Suprapubic skin (tissue), 4 donors: ENCODE data around the gene GNB1. TPM values are rescaled to one million over a fixed set of nuclear protein-coding genes. Genes with fewer than 3 reads are reported as not detected.
"Not testable (repeated sequence)": the region's sequence is repeated elsewhere in the genome, so short reads cannot be mapped to it uniquely, and the experiment has no call there.

Source experiments
- DNase-seq, 2 donors: peaks; one replicate each; pipeline ENCODE4 v3.0.0-alpha.2; 2019; ENCODE audit warnings: low spot score in 2 of 2
- H3K27ac ChIP-seq: fragments of 200-600 bp; sonication (generic); one replicate; pipeline ENCODE4 v1.5.1; 2019
- H3K27me3 ChIP-seq: fragments of 200-600 bp; sonication (generic); one replicate; pipeline ENCODE4 v1.5.1; 2019
- H3K36me3 ChIP-seq: fragments of 200-600 bp; sonication (generic); one replicate; pipeline ENCODE4 v1.5.1; 2019
- H3K4me1 ChIP-seq: fragments of 200-600 bp; sonication (generic); one replicate; pipeline ENCODE4 v1.5.1; 2019
- H3K4me3 ChIP-seq: fragments of 200-600 bp; sonication (generic); one replicate; pipeline ENCODE4 v1.5.1; 2019; ENCODE audit warnings: mild to moderate bottlenecking
- H3K9me3 ChIP-seq: fragments of 200-600 bp; sonication (generic); one replicate; pipeline ENCODE4 v1.5.1; 2019
- EP300 ChIP-seq: sonication (generic); formaldehyde crosslinking; IDR thresholded peaks from one replicate; pipeline ENCODE4 v1.6.1; 2017; ENCODE audit warnings: antibody characterized with exemption
- POLR2A ChIP-seq, 2 donors: fragments of 450-650 bp; IDR thresholded peaks; one replicate each; pipeline ENCODE4 v1.6.1; 2017; ENCODE audit warnings: antibody characterized with exemption in 2 of 2, mild to moderate bottlenecking in 2 of 2, moderate library complexity in 2 of 2
- POLR2AphosphoS5 ChIP-seq, 3 donors: sonication (generic); formaldehyde crosslinking; IDR thresholded peaks; one replicate each; pipeline ENCODE4 v1.6.1; 2017; ENCODE audit warnings: antibody characterized with exemption in 3 of 3
- WGBS: methylation state at CpG from one replicate; pipeline ENCODE4 v1.1.5; 2018; 5-methylcytosine and 5-hydroxymethylcytosine counted together
- total RNA-seq, 4 donors: library from RNA; depleted of rRNA; stranded (reverse); fragments of >200 nt; gene quantifications; one replicate each; pipeline ENCODE4 v1.1.0, GENCODE V29; 2016
- TF ChIP-seq, protein P1 (sequence below), 2 donors: fragments of 200-600 bp in 1 of 2; fragments of 450-650 bp in 1 of 2; sonication (generic) in 1 of 2; IDR thresholded peaks; one replicate each; pipeline ENCODE4 v1.5.1; 2016 to 2019; ENCODE audit warnings: antibody characterized with exemption in 2 of 2, mild to moderate bottlenecking in 1 of 2, moderate library complexity in 1 of 2

GNB1 gene
- total RNA-seq, 4 donors from 2014 or later: 121 to 159 (median 153) TPM

DNA sequence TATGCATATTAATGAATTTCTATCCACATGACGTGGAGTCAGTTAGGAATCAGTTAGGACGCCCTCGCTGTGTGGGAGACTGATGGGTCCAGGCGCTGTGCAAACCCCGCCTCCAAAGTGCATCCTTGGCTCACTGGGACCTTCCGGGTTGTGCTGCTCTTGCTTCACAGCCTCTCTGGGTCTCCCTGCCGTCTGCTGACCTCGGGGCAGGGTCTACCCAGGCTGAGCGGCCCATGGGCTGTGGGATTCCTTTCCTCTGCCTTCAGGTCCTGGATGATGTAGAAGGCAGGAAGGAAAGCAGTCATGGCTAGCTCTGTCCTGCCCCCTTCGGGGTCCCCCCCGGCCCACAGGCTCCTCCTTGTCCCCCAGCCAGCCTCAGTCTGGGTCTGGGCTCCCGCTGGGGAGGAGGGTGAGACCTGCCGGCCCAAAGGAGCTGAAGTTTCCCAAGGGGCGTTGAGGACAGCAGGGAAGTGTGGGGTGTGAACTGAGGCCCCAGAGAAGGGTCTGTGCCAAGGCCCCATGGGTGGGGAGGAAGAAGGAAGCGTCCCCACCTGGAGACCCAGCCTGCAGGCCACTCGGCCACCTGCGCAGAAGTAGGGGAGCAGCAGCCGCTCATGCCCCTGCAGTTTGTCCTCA is 142.1 kb downstream of the GNB1 start:
- Histone ChIP-seq H3K27ac (no peak overlapping the region), H3K27me3 (no peaks in the 10 kb centered on the region), H3K4me1 (no peaks in the 10 kb centered on the region), H3K9me3 (no peaks in the 10 kb centered on the region), H3K36me3 (peaks cover 18% of the 10 kb centered on the region), H3K4me3 (no peak overlapping the region)
- DNase-seq: no peak
- WGBS: 69% methylated on average over 10 of the region's 18 CpGs
- TF ChIP-seq POLR2A (IDR thresholded peaks at IDR 0.05) (no peak), POLR2AphosphoS5 (IDR thresholded peaks at IDR 0.05) (no peak), EP300 (no peak)

DNA sequence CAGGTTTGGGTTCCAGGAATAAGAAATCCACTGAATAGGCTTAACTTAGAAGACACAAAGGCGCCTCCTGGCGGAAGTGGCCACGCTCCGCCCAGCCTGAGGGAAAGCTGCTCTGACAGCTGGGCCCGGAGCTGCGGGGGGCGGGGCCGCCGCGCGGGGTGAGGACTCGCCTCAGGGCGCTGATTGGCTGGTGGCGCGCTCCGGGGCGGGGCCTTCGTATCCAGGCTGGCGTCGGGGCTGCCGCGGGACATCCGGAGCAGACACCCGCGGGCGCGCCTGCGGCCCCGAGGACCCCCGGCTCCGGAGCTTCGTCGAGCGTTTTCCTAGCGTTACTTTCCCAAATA is 144.3 kb downstream of the GNB1 start:
- not testable (repeated sequence) for H3K9me3 ChIP-seq, DNase-seq, H3K36me3 ChIP-seq, H3K4me1 ChIP-seq, H3K27me3 ChIP-seq
- H3K27ac ChIP-seq: peak overlapping the region; percentile 92
- no CpG with 5 or more reads among the region's 35 CpGs for WGBS
- H3K4me3 ChIP-seq: peak overlapping the region; percentile 47

DNA sequence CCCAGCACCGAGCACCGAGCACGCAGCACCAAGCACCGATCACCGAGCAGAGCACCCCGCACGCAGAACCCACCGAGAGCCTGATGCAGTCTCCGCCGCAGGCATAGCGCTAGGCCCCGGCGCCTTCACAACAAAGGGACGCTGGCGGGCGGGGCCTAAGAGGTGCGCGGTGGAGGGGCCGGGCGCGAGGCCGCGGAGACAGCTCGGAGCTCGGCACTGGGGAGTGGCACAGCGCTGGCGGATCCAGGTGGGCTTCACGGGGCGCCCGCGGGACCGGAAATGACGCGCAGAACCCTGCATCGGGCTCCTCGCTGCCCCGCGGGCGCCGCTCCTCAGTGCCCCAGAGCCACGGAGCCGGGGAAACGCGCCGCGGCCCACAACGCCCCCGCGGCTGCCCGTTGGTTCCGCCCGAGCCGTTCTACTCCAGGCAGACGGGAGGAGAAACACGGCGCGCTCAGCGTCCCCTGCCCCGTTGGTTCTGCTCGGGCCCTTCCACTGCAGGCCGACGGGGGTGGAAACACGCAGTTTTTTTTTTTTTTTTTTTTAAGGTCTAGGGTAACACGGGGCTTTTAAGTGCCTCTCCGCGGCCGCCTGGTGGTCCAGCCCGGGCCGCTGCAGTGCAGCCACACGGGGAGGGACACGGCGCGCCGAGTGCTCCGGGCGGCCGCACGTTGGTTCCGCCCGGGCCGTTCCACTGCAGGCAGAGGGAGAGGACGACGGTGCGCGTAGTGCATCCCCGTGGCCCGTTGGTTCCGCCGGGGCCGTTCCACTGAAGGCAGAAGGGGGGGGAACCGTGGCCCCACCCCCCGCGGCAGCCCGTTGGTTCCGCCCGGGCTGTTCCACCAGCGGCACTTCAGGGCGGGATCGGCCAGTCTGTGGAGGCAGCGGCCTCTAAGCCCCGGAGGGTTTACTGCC is 145.0 kb downstream of the GNB1 start:
- not testable (repeated sequence) for H3K9me3 ChIP-seq, H3K27me3 ChIP-seq, H3K36me3 ChIP-seq, H3K4me1 ChIP-seq
- peak overlapping the region; percentile 47 for H3K4me3 ChIP-seq
- WGBS: 0% methylated on average over 18 of the region's 101 CpGs
- H3K27ac ChIP-seq: peak overlapping the region; percentile 92
- peak; percentile 70 to 93 for DNase-seq
- TF ChIP-seq, protein P1, sequence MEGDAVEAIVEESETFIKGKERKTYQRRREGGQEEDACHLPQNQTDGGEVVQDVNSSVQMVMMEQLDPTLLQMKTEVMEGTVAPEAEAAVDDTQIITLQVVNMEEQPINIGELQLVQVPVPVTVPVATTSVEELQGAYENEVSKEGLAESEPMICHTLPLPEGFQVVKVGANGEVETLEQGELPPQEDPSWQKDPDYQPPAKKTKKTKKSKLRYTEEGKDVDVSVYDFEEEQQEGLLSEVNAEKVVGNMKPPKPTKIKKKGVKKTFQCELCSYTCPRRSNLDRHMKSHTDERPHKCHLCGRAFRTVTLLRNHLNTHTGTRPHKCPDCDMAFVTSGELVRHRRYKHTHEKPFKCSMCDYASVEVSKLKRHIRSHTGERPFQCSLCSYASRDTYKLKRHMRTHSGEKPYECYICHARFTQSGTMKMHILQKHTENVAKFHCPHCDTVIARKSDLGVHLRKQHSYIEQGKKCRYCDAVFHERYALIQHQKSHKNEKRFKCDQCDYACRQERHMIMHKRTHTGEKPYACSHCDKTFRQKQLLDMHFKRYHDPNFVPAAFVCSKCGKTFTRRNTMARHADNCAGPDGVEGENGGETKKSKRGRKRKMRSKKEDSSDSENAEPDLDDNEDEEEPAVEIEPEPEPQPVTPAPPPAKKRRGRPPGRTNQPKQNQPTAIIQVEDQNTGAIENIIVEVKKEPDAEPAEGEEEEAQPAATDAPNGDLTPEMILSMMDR (IDR thresholded peaks at IDR 0.05): peak in 1 of 2 donors; percentile 19
- TF ChIP-seq POLR2AphosphoS5 (IDR thresholded peaks at IDR 0.05) (peak; percentile 56 to 98 (median 77)), POLR2A (IDR thresholded peaks at IDR 0.05) (peak in 1 of 2 donors; percentile 30)

- H3K9me3 ChIP-seq, H3K27me3 ChIP-seq, H3K27ac ChIP-seq, H3K4me3 ChIP-seq, H3K4me1 ChIP-seq, H3K36me3 ChIP-seq: not testable (repeated sequence)
- DNase-seq: peak in 1 of 2 donors; percentile 49
- WGBS: 83% methylated on average over 11 of the region's 11 CpGs
Measured at GRCh38 chr1:1742529-1742928, 148.4 kb downstream of the GNB1 start.

- Histone ChIP-seq H3K36me3 (peaks cover 18% of the 10 kb centered on the region), H3K27ac (peak overlapping the region; percentile 34)
- H3K4me3 ChIP-seq, H3K9me3 ChIP-seq, H3K4me1 ChIP-seq, H3K27me3 ChIP-seq: not testable (repeated sequence)
- DNase-seq: peak in 1 of 2 donors; percentile 69
- 65% methylated on average over 12 of the region's 12 CpGs for WGBS
Measured at GRCh38 chr1:1741013-1741412, 149.9 kb downstream of the GNB1 start.

- WGBS: no CpG with 5 or more reads among the region's 22 CpGs
Measured at GRCh38 chr1:1738799-1739337, 152.0 kb downstream of the GNB1 start.

GRCh38 chr1:1737675-1738590 is 153.0 kb downstream of the GNB1 start:
- H3K27ac ChIP-seq, H3K9me3 ChIP-seq, H3K4me1 ChIP-seq, H3K4me3 ChIP-seq, H3K27me3 ChIP-seq: not testable (repeated sequence)
- peak; percentile 60 to 67 for DNase-seq
- peaks cover 31% of the 10 kb centered on the region for H3K36me3 ChIP-seq
- 94% methylated on average over 10 of the region's 44 CpGs for WGBS

More at GRCh38 chr1:1738799-1739337, 152.0 kb downstream of the GNB1 start:
- H3K4me1 ChIP-seq, H3K9me3 ChIP-seq, H3K27me3 ChIP-seq, H3K4me3 ChIP-seq, H3K27ac ChIP-seq: not testable (repeated sequence)
- peak in 1 of 2 donors; percentile 23 for DNase-seq
- H3K36me3 ChIP-seq: peaks cover 22% of the 10 kb centered on the region

Other genes with a start within 250 kb of the GNB1 start
- 10 to 100 TPM; 18.1 to 28.6 (median 23.3) TPM for gene CDK11B, start 232.1 kb downstream of the GNB1 start, total RNA-seq
- gene SLC35E2B, start 198.3 kb downstream of the GNB1 start, total RNA-seq: 10 to 100 TPM; 34.0 to 59.9 (median 48.8) TPM
- gene CDK11A, start 166.7 kb downstream of the GNB1 start, total RNA-seq: 100 to 1,000 TPM in 1 of 4 donors, 10 to 100 TPM in 3; 23.6 to 136 (median 53.4) TPM
- gene NADK, start 112.6 kb downstream of the GNB1 start, total RNA-seq: 10 to 100 TPM; 55.5 to 78.3 (median 64.1) TPM
- gene CALML6, start 24.2 kb upstream of the GNB1 start, total RNA-seq: 1 to 10 TPM in 1 of 4 donors, under 1 TPM in 2, not detected in 1; 0.30 to 3.3 (median 0.81) TPM
- 1 to 10 TPM; 2.2 to 6.0 (median 4.5) TPM for gene TMEM52, start 28.2 kb upstream of the GNB1 start, total RNA-seq
- not detected for gene CFAP74, start 112.7 kb upstream of the GNB1 start, total RNA-seq
- 1 to 10 TPM in 2 of 4 donors, under 1 TPM in 1, not detected in 1; 0.52 to 1.7 (median 1.2) TPM for gene GABRD, start 128.3 kb upstream of the GNB1 start, total RNA-seq
- gene PRKCZ, start 159.3 kb upstream of the GNB1 start, total RNA-seq: 10 to 100 TPM; 21.7 to 31.5 (median 25.4) TPM